ENCODE results near the gene GKAP1.

- no peak for TF ChIP-seq GATA2 (IDR thresholded peaks at IDR 0.05; ENCODE audit: low read depth, low read length)
- no peak for TF ChIP-seq GATA3 (IDR thresholded peaks at IDR 0.05; ENCODE audit: low read depth, low read length)
These were observed 103.2 kb downstream of the GKAP1 start for GRCh38 chr9:83714329-83714728.
